Renal cortical epithelial cell (primary cell): ENCODE measurements around the gene PNMA1. TPM values are rescaled to one million over a fixed set of nuclear protein-coding genes. Genes with fewer than 3 reads are reported as not detected.
A peak's percentile ranks its signal among the peaks of the same experiment; 100 is the strongest.

Experiments
- DNase-seq: peaks from one replicate; pipeline ENCODE4 v3.0.0-alpha.2; 2011; ENCODE audit warnings: low read depth
- total RNA-seq: library from RNA; depleted of rRNA; stranded (reverse); fragments of >200 nt; gene quantifications from 2 replicates; pipeline ENCODE4 v1.2.3, GENCODE V29; 2014

Gene PNMA1
- total RNA-seq = 15.3 and 86.2 TPM in 2 replicates

GRCh38 chr14:73713803-73714655 is at the start of gene PNMA1:
TSS of gene PNMA1 (minus strand) at chr14:73714384. CDS start at chr14:73713639, 745 bp downstream.
- DNase-seq = peak; percentile 34

- DNase-seq = no peak
These were observed 49.2 kb upstream of the PNMA1 start for GRCh38 chr14:73763396-73763795.

- DNase-seq = peak; percentile 48
These were observed 48.2 kb upstream of the PNMA1 start for GRCh38 chr14:73762375-73762822.

- DNase-seq = no peak
These were observed 47.6 kb upstream of the PNMA1 start for GRCh38 chr14:73761618-73762355.

GRCh38 chr14:73760598-73761586 is 46.7 kb upstream of the PNMA1 start:
- no peak for DNase-seq

- peak; percentile 97 for DNase-seq
These were observed 45.8 kb upstream of the PNMA1 start for GRCh38 chr14:73759714-73760597.

GRCh38 chr14:73759183-73759713 is 45.1 kb upstream of the PNMA1 start:
- DNase-seq = no peak

- DNase-seq = peak; percentile 53
These were observed 44.4 kb upstream of the PNMA1 start for GRCh38 chr14:73758392-73759182.

- no peak for DNase-seq
These were observed 43.8 kb upstream of the PNMA1 start for GRCh38 chr14:73757876-73758391.

GRCh38 chr14:73757381-73757780 is 43.2 kb upstream of the PNMA1 start:
- no peak for DNase-seq

GRCh38 chr14:73755434-73756014 is 41.3 kb upstream of the PNMA1 start:
- DNase-seq = peak; percentile 38

- peak; percentile 50 for DNase-seq
These were observed 40.8 kb upstream of the PNMA1 start for GRCh38 chr14:73754911-73755360.

GRCh38 chr14:73753887-73754795 is 40.0 kb upstream of the PNMA1 start:
- no peak for DNase-seq

- DNase-seq = no peak
These were observed 39.1 kb upstream of the PNMA1 start for GRCh38 chr14:73753124-73753886.

GRCh38 chr14:73752297-73752992 is 38.3 kb upstream of the PNMA1 start:
- peak; percentile 88 for DNase-seq

GRCh38 chr14:73751157-73751691 is 37.0 kb upstream of the PNMA1 start:
- DNase-seq = no peak
